Heart left ventricle (tissue), 16 donors: ENCODE measurements around the gene ATP9B. TPM values are rescaled to one million over a fixed set of nuclear protein-coding genes. Genes with fewer than 3 reads are reported as not detected.

Experiments used
- ATAC-seq, 4 donors: fragments of 200-7000 bp; cut with Tn5 transposase; one replicate each; pipeline ENCODE4 v1.9.1; 2020 to 2022; ENCODE audit warnings: moderate library complexity in 4 of 4, mild to moderate bottlenecking in 3 of 4, moderate number of reproducible peaks in 1 of 4
- DNase-seq, 5 donors: peaks; one replicate each; pipeline ENCODE4 v3.0.0-alpha.2; 2020
- H3K27ac ChIP-seq, 12 donors: fragments of 200-600 bp; sonication (generic) in 4 of 12; one replicate each; pipeline versions ENCODE4 v1.5.0 to v1.8.0; 2016 to 2022; ENCODE audit warnings: mild to moderate bottlenecking in 2 of 12
- H3K27me3 ChIP-seq, 9 donors: fragments of 200-600 bp; sonication (generic) in 2 of 9; one replicate each; pipeline versions ENCODE4 v1.5.1 to v1.8.0; 2016 to 2022; ENCODE audit warnings: mild to moderate bottlenecking in 3 of 9
- H3K36me3 ChIP-seq, 9 donors: fragments of 200-600 bp; sonication (generic) in 2 of 9; one replicate each; pipeline versions ENCODE4 v1.5.0 to v1.8.0; 2018 to 2022; ENCODE audit warnings: mild to moderate bottlenecking in 2 of 9
- H3K4me1 ChIP-seq, 12 donors: fragments of 200-600 bp; sonication (generic) in 4 of 12; one replicate each; pipeline versions ENCODE4 v1.5.0 to v1.8.0; 2016 to 2022; ENCODE audit warnings: mild to moderate bottlenecking in 3 of 12
- H3K4me3 ChIP-seq, 12 donors: fragments of 200-600 bp; sonication (generic) in 4 of 12; one replicate each; pipeline versions ENCODE4 v1.5.0 to v1.8.0; 2017 to 2022; ENCODE audit warnings: mild to moderate bottlenecking in 9 of 12, moderate library complexity in 4 of 12
- H3K9me3 ChIP-seq, 12 donors: fragments of 200-600 bp; sonication (generic) in 4 of 12; one replicate each; pipeline versions ENCODE4 v1.5.0 to v1.8.0; 2016 to 2022; ENCODE audit warnings: mild to moderate bottlenecking in 1 of 12
- POLR2A ChIP-seq, 2 donors: fragments of 450-650 bp; IDR thresholded peaks; one replicate each; pipeline ENCODE4 v1.6.1; 2017; ENCODE audit warnings: antibody characterized with exemption in 2 of 2, mild to moderate bottlenecking in 2 of 2, moderate library complexity in 2 of 2
- WGBS, 4 donors: extraction: QIAGEN DNeasy Blood & Tissue Kit in 2 of 4; methylation state at CpG; one replicate each; pipeline versions ENCODE4 v1.1.5 to v1.1.7; 2013 to 2018; 5-methylcytosine and 5-hydroxymethylcytosine counted together
- intact Hi-C, 10 donors: fragments of 100-400 bp; cut with DNase I; formaldehyde crosslinking; loops; one replicate each; pipeline versions ENCODE4 v1.11.1 to v1.14.2; 2022
- polyA plus RNA-seq, 2 donors: library from polyadenylated mRNA; stranded (reverse); fragments of 200-250 nt; gene quantifications; one replicate each; pipeline ENCODE4 v1.2.3, GENCODE V29; 2013
- total RNA-seq, 9 donors: library from RNA; depleted of rRNA in 2 of 9; stranded (reverse); fragments of >200 nt in 2 of 9; fragmentation: NEBNext Ultra II Directional in 3 of 9; extraction: Animal tissue kit (Norgen Biotek cat#: 25700) in 3 of 9; gene quantifications; one replicate each; pipeline versions ENCODE4 v1.1.0 to v1.2.4, GENCODE V29; 2016 to 2023
- TF ChIP-seq, protein P1 (sequence below), 12 donors: fragments of 200-600 bp; sonication (generic) in 4 of 12; IDR thresholded peaks; one replicate each; pipeline versions ENCODE4 v1.5.0 to v1.8.0; 2018 to 2022; ENCODE audit warnings: antibody characterized with exemption in 12 of 12, mild to moderate bottlenecking in 5 of 12
- donor health status: ischemic (EF 13 %, LVEDD 7.1; RV severe dilation, severe dysfunction).
- donor health status: healthy with polysubstance abuse.
- donor health status: DM: no; HTN: yes; CAD: no.
- donor health status: DM: no; HTN: no; CAD: no.
- donor health status: ischemic (EF 25% LVEDD 6.9; RV normal size, moderate dysfunction).
- donor health status: ischemic (EF 25% LVEDD 5.7; RV mildly dilated, moderate dysfunction).
- donor health status: healthy.
- donor health status: DM: yes; HTN: yes; CAD: no.
- donor health status: ischemic (EF 35%, LVEDD 5.7; RV mildly dilated, moderate dysfunction).
- donor health status: nonischemic (EF 11% LVEDD 7.7; RV severe dilation, severe dysfunction).
- donor health status: DM: yes; HTN: yes; CAD: no.
- donor health status: PGD.
- donor health status: ischemic (EF 29% LVEDD 5.4; RV normal size, mild dysfunction).
- donor health status: nonischemic (EF 23%, LVEDD 6.1; RV moderate dilation, normal function).

ATP9B gene
- total and polyA plus RNA-seq, 11 donors = 7.4 to 23.9 (median 12.8) TPM

- no peak for TF ChIP-seq POLR2A (IDR thresholded peaks at IDR 0.05)
- TF ChIP-seq, protein P1, sequence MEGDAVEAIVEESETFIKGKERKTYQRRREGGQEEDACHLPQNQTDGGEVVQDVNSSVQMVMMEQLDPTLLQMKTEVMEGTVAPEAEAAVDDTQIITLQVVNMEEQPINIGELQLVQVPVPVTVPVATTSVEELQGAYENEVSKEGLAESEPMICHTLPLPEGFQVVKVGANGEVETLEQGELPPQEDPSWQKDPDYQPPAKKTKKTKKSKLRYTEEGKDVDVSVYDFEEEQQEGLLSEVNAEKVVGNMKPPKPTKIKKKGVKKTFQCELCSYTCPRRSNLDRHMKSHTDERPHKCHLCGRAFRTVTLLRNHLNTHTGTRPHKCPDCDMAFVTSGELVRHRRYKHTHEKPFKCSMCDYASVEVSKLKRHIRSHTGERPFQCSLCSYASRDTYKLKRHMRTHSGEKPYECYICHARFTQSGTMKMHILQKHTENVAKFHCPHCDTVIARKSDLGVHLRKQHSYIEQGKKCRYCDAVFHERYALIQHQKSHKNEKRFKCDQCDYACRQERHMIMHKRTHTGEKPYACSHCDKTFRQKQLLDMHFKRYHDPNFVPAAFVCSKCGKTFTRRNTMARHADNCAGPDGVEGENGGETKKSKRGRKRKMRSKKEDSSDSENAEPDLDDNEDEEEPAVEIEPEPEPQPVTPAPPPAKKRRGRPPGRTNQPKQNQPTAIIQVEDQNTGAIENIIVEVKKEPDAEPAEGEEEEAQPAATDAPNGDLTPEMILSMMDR (IDR thresholded peaks at IDR 0.05) = no peak
- no peak overlapping the region for H3K4me3 ChIP-seq
- H3K27ac ChIP-seq = no peak overlapping the region
- H3K36me3 ChIP-seq = no peaks in the 10 kb centered on the region
- peaks cover 0 to 9% (median 0%) of the 10 kb centered on the region in 12 donors for H3K4me1 ChIP-seq
- no peak for DNase-seq
- no peaks in the 10 kb centered on the region for H3K9me3 ChIP-seq
- WGBS, 4 donors = 82 to 86% (median 83%) methylated on average over 8 of the region's 8 CpGs
- ATAC-seq = no peak
- intact Hi-C loops = loop anchor here in 6 of 10 donors (10.0 kb wide), 6 partner anchors 177 to 1477 kb away; partner anchors contain the start of gene ATP9B (in 1 of the 6)
- no peaks in the 10 kb centered on the region for H3K27me3 ChIP-seq
Observed at GRCh38 chr18:79241755-79242154, 172.6 kb downstream of the ATP9B start.

DNA sequence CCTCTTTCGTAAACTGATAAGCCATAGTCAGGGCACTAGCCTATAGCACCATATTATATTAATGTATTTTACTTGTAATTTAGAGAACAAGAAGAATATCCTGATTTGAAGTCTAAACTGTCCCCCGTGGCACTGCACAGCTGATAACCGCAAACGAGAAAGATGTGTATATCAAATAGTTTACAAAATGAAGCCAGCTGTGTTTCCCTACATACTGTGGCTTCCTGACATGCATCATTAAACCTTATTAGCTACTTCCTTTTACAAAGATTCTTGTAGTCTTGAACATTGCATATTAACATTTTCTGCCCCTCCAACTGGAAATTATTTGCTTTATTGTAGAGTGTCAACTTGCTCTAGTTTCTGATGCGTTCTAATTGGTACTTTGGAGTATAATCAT is 173.1 kb downstream of the ATP9B start:
- Histone ChIP-seq H3K27me3 (no peaks in the 10 kb centered on the region), H3K36me3 (no peaks in the 10 kb centered on the region), H3K4me3 (no peak overlapping the region), H3K27ac (no peak overlapping the region), H3K9me3 (no peaks in the 10 kb centered on the region), H3K4me1 (peaks cover 0 to 9% (median 0%) of the 10 kb centered on the region in 12 donors)
- DNase-seq (no peak), ATAC-seq (no peak)
- TF ChIP-seq, protein P1 (IDR thresholded peaks at IDR 0.05) = no peak
- no peak for TF ChIP-seq POLR2A (IDR thresholded peaks at IDR 0.05)
- intact Hi-C loops = loop anchor here in 6 of 10 donors (10.0 kb wide), 6 partner anchors 177 to 1477 kb away; partner anchors contain the start of gene ATP9B (in 1 of the 6)
- WGBS, 4 donors = 76 to 85% (median 77%) methylated on average over 5 of the region's 5 CpGs

DNA sequence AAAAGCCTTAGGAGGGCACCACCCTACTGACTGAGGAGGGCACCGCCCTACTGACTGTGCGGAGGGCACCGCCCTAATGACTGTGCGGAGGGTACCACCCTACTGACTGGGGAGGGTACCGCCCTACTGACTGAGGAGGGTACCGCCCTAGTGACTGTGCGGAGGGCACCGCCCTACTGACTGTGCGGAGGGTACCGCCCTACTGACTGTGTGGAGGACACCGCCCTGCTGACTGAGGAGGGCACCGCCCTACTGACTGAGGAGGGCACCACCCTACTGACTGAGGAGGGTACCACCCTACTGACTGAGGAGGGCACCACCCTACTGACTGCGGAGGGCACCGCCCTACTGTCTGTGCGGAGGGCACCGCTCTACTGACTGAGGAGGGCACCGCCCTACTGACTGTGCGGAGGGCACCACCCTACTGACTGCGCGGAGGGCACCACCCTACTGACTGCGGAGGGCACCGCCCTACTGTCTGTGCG is 176.4 kb downstream of the ATP9B start:
- TF ChIP-seq POLR2A (IDR thresholded peaks at IDR 0.05) = no peak
- TF ChIP-seq, protein P1 (IDR thresholded peaks at IDR 0.05) = no peak
- H3K4me3 ChIP-seq = no peak overlapping the region
- DNase-seq (no peak), ATAC-seq (no peak)
- H3K9me3 ChIP-seq = no peaks in the 10 kb centered on the region
- peaks cover 0 to 9% (median 0%) of the 10 kb centered on the region in 12 donors for H3K4me1 ChIP-seq
- intact Hi-C loops = loop anchor here in 8 of 10 donors (2.0 to 10.0 kb wide), 9 partner anchors 181 to 1481 kb away; partner anchors contain the start of gene ATP9B (in 1 of the 8)
- WGBS, 4 donors = 90 to 92% (median 91%) methylated on average over 8 to 23 of the region's 23 CpGs
- no peak overlapping the region for H3K27ac ChIP-seq
- no peaks in the 10 kb centered on the region for H3K27me3 ChIP-seq
- H3K36me3 ChIP-seq = no peaks in the 10 kb centered on the region

GRCh38 chr18:79246309-79247108 is 177.3 kb downstream of the ATP9B start:
- Histone ChIP-seq H3K9me3 (no peaks in the 10 kb centered on the region), H3K36me3 (no peaks in the 10 kb centered on the region), H3K27me3 (no peaks in the 10 kb centered on the region), H3K4me1 (peaks cover 0 to 9% (median 0%) of the 10 kb centered on the region in 12 donors), H3K4me3 (peak overlapping the region in 1 of 12 donors; percentile 11), H3K27ac (no peak overlapping the region)
- DNase-seq (peak; percentile 58 to 83 (median 71)), ATAC-seq (peak; percentile 81 to 100 (median 97))
- 17 to 22% (median 22%) methylated on average over 27 to 31 of the region's 31 CpGs for WGBS, 4 donors
- intact Hi-C loops = loop anchor here in 8 of 10 donors (2.0 to 10.0 kb wide), 9 partner anchors 182 to 1482 kb away; partner anchors contain the start of gene ATP9B (in 1 of the 8)
- TF ChIP-seq POLR2A (IDR thresholded peaks at IDR 0.05) = no peak
- TF ChIP-seq, protein P1 (IDR thresholded peaks at IDR 0.05) = peak; percentile 89 to 99 (median 93)
